Stimulated activated CD8-positive, alpha-beta memory T cell treated with anti-CD3 and anti-CD28 coated beads, Interleukin-15, amount 100 ng/mL, for 4 hours (primary cell): Measurements from ENCODE around the gene KRT2.
A peak's percentile ranks its signal among the peaks of the same experiment; 100 is the strongest.

Experiments used
- DNase-seq, 2 donors: peaks; one replicate each; pipeline ENCODE4 v3.0.0-alpha.2; 2020; ENCODE audit warnings: low read depth in 2 of 2

KRT2 gene

DNA sequence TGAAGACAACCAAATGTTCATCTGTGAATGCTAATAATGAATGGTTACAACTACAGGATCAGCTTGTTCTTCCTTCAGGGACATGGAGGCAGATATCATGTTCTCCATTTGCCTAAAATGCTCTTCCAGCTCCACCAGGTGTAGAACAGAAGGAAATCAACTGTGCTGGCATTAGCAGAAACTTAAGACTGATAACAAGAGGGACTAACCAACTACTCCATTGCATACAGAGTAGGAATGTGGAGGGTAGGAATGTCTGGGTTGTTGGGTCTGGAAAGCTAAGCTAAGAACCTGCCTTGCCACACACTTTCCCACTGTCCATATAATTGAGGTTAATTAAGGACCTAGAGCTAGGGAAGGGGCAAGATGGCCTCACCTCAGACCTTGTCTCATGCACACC, 11.4 kb upstream of the KRT2 start:
- no peak for DNase-seq

- no peak for DNase-seq
Observed at GRCh38 chr12:52662918-52663229, 10.9 kb upstream of the KRT2 start.

GRCh38 chr12:52662093-52662917, 10.3 kb upstream of the KRT2 start:
- no peak for DNase-seq

- no peak for DNase-seq
Observed at GRCh38 chr12:52661668-52662067, 9.7 kb upstream of the KRT2 start.

DNA sequence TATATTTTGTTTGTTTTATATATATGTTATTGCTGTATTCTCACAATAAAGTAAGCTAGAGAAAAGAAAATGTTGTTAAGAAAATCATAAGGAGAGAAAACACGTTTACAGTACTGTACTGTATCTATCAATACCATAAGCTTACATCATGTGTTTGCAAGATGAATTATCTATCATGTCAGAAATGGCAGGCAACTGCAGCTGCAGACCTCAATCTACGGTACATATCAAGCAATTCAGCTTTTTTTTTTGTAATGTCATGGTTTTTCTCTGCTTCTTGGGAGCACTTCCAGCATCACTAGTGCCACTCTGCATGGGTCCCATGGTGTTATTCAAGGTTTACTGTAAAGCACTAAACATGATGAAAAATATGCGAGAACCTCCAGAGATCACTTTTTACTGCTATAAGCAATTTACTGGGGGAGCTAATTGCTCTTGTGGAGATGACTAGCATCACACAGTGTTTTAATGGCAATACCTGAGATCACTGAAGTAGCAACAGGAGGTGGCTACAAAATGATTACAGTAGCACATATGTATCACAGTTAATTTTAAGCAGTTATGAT, 9.0 kb upstream of the KRT2 start:
- no peak for DNase-seq

- no peak for DNase-seq
Observed at GRCh38 chr12:52659951-52660350, 7.9 kb upstream of the KRT2 start.

DNA sequence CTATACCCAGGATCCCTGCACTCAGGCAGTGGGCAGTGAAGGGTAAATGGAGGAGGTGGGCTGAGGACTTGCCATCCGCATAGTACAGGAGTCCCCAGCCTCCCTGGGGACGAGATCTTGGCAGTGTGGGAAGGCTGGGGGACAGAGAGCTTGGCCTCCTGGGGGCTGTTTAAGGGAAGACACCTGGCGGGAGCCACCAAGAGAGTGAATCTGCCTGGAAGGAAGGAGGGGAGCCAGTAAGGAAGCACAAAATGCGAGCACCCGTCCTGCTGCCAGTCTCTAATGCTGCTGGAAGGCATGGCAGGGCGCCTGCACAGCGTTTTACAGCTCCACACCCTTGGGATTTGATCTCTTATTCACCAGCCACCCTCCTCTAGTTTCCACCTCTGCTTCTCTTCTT, 7.4 kb upstream of the KRT2 start:
- no peak for DNase-seq

DNA sequence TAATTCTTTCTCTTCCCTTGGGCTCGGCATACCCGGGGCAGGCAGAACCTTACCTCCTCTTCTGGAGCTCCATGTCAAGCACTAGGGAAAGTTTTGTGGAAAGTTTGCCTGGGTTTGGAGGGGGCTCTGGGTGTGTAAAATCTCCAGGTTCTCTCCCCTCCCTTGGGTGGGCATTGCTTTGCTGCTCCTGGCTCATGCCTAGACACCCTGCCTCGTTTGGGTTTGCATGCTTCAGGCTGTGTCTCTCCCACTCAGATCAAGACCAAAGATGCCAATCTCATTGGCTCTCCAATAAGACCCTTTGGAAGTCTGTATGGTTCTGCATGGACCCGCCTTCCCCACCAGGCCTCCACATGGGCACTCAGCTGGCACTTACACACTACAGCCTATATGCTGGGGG, 6.2 kb upstream of the KRT2 start:
- no peak for DNase-seq

DNA sequence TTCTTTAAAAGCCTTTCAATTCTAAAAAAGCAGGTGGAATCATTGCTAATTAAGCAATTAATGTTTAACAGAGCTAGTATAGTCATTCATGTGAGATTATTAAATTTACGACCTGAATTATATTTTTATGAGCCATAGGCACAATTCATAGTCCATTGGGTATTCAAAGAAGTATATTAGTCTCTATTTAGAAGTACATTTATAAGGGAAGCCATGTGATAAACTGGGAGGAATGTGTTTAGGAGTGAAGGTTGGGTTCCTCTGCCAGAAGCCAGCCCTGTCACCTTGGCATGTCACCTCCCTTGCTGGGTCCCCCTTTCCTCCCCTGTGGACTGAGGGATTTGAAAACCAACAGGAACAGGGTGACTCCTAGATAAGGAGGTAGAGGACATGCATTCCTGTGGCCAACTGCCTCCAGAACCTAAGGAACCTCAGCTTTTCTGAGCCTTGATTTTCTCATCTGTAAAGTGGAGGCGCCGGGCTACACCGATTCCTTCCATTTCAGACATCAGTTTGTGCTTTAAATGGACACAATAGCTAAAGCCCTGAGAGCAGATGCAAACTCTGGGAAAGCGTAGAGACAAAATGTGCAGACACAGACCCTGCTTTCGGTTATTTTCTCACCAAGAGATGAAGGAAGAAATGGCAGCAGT, 5.4 kb upstream of the KRT2 start:
- no peak for DNase-seq

- DNase-seq = no peak
Observed at GRCh38 chr12:52656616-52657015, 4.6 kb upstream of the KRT2 start.

DNA sequence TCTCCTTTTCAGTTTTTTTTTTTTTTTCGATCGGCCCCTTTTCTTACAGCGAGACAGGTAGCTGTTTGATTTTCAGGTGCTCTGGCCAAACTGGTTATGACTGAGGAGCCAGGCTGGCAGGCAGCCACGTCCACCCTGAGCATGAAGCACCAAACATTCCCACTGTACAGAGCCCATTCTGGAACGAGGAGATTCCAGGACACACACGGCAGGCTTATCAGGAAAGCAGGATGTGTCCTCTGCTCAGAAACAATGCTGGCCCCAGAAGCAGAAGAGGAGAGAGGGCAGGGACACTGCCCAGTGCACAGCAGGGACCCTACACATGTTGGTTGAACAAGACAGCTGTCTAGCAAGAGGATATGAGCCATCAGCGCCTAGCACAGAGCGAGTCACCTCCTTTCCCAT, 3.7 kb upstream of the KRT2 start:
- no peak for DNase-seq

DNA sequence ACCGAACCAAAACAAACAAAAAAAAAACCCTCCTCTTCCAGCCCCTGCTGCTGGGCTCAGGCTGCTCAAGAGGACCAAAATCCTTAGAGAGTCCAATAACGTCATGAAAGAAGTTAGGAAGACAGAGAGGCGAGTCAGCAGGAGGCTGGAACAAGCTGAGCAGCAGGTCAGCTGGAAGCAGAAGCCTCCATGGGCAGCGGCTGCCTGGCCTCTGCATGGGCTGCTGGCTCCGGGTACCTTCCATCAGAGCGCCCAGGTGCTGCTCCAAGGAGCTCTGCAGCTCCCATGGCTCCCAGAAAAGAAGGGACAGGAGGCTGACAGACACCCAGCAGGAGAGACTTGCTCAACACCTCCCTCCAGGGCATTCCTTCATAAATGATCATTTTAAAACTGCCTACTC, 3.2 kb upstream of the KRT2 start:
- DNase-seq = no peak

DNA sequence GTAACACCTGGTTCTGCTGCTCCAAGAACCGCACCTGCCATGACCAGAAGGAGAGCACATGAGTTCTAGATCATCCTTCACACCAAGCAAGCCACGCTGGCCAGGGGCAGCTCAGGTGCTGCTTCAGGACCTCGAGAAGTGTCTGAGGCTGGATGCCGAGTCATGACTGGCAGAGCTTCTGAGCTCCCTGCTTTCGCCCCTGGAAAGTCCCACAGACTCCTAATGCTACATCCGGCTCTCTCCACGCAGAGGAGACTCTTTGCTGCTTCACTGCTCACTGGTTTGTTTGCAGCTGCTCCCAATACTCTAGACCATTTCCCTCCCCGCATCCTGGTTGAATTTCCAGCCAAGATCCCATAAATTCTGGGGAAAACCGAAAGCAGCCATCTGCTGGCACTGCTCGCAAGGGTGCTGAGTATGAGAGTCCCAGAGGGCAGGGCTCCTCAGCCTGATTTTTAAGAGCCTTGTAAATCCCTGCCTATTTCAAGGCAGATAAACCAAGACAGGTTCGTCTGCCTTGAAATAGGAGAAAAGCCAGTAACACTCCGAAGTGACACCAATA, 1.4 kb downstream of the KRT2 start:
- DNase-seq = no peak

GRCh38 chr12:52649066-52649465, 2.9 kb downstream of the KRT2 start:
- no peak for DNase-seq

- no peak for DNase-seq
Observed at GRCh38 chr12:52648012-52648550, 3.9 kb downstream of the KRT2 start.

- no peak for DNase-seq
Observed at GRCh38 chr12:52647601-52648000, 4.4 kb downstream of the KRT2 start.

GRCh38 chr12:52646613-52647012, 5.4 kb downstream of the KRT2 start:
- no peak for DNase-seq

- DNase-seq = no peak
Observed at GRCh38 chr12:52645982-52646381, 6.0 kb downstream of the KRT2 start.

GRCh38 chr12:52645120-52645761, 6.8 kb downstream of the KRT2 start:
- DNase-seq = peak in 1 of 2 donors; percentile 11

GRCh38 chr12:52644078-52644415, 8.0 kb downstream of the KRT2 start:
- no peak for DNase-seq

- no peak for DNase-seq
Observed at GRCh38 chr12:52643233-52644077, 8.6 kb downstream of the KRT2 start.
